ENCODE measurements around the gene CDRT15.
"Not testable (repeated sequence)": the region's sequence is repeated elsewhere in the genome, so short reads cannot be mapped to it uniquely, and the experiment has no call there.

Gene CDRT15

DNA sequence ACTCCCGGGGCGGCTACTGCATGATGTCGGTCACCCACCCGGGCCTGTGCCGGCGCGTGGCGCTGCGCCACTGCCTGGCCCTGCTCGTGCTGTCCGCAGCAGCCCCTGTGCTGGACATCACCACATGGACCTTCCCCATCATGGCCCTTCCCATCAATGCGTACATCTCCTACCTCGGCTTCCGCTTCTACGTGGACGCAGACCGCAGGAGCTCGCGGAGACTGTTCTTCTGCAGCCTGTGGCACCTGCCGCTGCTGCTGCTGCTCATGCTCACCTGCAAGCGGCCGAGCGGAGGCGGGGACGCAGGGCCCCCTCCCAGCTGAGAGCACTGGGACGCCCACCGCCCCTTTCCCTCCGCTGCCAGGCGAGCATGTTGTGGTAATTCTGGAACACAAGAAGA lies 29.8 kb downstream of the CDRT15 start:
- DNase-seq (ENCODE audit: low spot score), result no peak

DNA sequence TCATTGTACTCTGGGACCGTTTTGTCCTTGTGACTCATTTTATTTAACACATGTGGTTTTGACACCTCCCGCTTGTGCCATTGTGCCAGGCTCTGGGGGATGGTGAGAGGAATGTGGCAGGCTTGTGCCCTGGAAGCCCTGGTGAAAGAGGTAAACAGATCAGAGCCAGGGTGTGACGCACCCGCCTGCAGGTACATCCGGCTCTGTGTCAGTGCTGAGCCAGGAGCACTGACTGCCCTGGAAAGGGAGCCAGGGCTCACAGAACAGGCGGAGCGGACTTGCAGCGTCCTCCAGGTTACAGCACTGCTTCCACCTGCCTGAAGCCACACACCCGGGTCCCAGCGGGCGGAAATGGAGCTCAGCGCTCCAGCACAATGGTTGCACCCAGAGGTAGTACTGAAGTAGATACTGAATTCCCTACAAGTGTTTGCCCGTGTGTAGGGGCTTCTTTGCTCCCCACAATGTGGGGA lies 30.6 kb downstream of the CDRT15 start:
- no peak for DNase-seq (ENCODE audit: low spot score)

DNA sequence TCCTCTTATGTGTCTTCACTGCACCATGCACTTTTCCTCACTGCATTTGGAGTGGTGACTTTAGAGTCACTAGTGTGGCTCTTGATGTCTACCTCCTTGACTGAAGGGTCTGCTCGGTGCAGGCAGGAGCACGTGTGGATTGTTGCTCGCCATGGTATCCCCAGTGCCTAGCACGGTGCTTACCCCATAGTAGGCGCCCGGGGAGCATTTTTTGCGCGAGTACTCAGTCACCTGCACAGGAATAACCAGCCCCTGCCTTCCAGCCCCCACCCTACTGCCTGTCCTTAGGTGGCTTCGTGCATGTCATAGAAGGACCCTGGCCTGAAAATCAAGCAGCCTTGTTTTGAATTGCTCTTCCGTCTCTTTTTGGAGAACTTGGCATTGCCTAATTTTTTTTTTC lies 31.3 kb downstream of the CDRT15 start:
- no peak for DNase-seq (ENCODE audit: low spot score)

DNA sequence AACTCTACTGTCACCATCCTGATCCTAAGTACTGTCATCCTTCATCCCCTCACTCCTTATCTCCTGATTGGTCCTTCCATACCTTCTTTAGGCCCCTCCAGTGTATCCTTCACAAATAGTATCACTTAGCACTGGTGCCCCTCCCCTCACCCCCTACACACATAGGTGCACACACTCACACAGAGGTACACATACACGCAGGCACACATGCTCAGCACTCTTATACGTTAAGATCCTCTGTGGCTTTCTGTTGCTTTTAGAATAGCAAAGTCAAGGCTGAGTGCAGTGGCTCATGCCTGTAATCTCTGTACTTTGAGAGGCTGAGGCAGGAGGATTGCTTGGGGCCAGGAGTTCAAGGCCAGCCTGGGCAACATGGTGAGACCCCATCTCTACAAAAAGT lies 32.1 kb downstream of the CDRT15 start:
- DNase-seq (ENCODE audit: low spot score), result no peak

DNA sequence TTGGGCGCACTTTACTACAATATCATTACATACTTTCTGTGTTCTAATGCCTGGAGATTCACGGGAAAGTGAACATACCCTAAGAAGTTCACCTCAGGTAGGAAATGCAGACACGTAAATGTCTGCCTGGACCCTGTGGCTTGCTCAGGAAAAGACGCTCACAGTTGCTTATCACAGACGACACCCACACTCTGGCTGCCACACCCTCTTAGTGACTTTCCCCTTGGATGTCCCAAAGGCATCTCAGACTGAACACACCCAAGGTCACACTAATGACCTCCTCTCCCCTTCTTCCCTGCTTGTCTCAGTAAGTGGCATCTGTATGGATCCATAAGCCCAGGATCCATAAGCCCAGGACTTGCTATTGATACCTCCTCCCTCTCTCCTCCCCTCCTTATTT lies 32.6 kb downstream of the CDRT15 start:
- DNase-seq (ENCODE audit: low spot score), result no peak

DNA sequence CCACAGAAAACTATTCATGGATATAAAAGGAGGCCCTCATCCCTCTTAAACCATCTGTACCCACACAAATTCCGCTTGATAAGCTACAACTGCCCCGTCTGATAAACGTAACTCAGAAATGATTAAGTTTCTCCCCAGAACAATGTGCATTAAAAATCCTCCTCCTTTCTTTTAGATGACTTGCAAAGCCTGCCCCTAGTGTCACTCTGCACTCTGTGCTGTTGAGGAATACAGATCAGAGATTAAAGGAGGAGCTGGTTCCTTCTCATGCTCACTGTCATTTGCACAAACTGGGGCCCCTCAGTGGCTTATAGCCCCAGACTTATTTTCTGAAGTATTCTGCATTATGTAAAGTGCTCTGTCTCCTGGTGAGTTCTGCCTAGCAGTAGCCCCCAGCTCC lies 33.3 kb downstream of the CDRT15 start:
- DNase-seq (ENCODE audit: low spot score), result no peak

DNA sequence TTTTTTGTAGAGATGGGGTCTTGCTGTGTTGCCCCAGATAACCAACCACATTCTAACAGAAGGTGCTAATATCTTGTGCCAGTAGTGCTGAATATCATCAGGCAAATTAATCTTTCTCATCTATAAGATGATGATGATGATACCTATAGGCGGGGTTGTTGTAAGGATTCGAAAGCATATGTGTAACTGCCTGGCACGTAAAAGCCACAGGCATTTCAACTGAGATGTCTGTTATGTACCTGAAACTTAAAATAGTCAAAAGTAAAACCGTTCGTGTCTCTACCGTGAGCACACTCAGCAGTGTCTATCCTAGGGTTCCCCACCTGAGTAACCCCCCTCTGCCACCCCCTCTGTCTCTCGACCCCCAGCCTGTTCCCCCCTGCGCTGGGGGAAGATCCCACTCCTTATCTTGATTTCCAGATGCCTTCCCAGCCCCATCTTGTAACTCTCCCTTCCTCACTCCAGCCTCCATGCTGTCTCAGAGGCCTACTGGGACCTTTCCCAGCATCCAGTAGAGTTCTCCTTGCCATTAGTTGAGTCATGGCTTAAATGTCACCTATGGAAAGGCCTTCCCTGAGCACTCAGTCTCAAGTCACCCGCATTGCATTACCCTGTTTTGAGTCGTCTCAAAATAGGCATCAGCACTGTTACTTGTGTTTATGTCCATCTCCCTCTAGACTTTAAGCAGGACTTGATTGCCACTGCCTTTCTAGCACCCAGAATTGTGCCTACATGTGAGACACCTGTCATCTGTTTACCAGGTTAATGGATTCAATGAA lies 34.1 kb downstream of the CDRT15 start:
- DNase-seq (ENCODE audit: low spot score), result no peak

DNA sequence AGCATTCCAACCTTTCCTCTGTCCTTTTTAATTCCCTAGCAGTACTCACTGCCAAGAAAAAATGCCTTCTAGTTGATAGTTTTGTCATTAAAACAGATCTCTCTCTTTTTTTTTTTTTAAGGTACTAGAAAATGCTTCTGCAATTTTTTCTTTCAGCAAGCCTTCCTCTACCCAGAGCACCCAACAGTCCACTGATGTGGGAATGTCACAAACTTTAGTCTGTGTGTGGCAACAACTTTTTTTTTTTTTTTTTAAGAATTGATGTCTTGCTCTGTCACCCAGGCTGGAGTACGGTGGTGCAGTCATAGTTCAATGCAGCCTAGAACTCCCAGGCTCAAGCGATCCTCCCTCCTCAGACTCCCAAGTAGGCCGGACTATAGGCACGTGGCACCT lies 34.7 kb downstream of the CDRT15 start:
- DNase-seq (ENCODE audit: low spot score), result no peak

DNA sequence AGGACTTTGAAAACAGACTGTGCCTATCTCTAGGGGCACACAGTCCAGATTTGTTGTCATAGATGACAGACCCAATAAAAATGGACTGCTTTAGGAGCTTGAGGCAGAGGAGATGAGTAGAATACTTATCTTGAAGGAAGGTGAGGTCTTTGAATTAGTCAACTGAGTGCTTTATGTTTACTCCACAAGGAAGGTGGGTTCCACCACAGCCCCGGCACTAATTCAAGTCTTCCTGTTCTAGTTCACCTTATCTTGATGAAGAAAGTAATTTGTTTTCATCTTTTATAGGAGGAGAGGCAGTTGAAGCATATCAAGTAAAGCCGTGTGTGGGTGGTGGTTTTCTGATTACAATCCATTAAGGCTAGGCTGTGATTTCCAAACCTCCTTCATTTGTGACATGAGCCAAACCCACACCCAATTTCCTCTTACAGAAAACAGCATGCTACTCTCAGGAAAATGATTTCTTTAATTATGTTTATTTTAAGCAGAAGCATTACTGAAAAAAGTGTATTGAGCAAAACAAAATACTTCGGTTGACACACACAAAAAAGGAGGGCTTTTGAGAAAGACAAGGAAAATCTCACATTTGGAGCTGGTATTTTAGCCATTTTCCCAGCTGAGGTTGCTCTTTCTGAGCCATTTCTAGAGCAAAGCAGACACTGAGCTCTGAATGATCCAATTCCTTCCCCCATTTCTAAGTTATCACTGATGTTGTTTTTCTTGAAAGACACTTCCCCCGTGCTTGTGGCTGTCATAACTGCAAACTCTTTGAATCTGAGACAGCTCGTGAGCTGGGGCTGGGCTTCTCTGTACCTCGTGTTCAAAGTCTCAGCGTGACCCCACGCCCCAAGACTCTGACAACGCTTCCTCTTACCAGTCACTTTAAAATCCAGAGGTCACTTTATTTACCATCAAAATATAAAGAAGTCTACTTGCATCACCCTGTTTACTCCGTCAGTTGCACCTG lies 35.4 kb downstream of the CDRT15 start:
- DNase-seq (ENCODE audit: low spot score), result no peak

DNA sequence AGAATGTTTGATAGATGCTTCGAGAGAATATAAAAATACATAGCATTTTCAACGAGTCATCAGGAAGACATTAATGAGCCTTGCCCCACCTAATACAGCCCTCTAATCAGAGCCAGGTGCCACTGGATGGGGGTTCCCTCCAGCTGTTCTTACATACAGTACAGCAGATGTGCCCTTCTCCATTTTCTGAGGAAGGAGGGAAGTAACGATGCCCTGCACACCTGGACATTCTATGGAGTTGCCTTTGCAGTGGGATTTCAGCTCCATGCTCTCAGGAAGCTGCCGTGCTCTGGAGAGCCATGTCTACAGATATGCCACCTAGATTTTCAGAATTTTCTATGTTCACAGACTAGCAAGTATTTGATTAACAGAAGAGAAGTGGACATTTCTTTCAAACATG lies 36.3 kb downstream of the CDRT15 start:
- DNase-seq (ENCODE audit: low spot score), result no peak

DNA sequence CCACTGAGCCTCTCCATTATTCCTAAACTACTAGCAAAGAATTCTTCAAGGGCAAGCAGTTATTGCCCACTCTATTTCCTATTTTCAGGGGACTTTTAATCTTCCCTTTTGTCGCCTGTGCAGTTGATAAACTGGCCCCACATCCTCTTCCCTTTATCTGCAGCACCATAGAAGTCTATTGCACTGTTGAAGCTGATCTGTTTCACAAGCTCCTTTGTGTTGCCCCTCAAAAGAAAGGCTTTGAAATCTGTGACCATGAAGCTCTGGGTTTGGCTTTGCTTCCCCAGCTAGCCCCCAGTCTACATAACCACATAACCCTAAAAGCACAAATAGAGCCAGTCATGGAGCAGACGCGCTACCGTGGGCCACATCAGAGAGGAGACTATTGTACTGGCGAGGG lies 37.1 kb downstream of the CDRT15 start:
- no peak for DNase-seq (ENCODE audit: low spot score)

DNA sequence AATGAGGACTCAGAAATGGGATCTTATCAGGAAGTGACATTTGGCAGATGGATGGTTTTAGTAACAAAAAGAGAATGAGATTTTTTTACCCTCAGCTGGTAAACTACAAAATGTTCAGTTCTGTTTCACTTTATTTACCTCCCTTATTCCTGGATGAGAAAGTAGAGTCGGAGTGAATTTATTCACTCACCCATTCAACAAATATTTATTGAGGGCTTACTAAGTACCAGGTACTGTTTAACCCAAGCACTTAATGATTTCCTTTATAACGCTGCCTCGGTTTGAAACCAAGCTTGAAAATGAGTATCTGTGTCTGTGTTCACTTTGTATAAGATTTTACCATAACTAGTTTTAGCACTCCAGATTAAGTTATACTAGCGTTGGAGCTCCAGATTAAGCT lies 38.1 kb downstream of the CDRT15 start:
- DNase-seq (ENCODE audit: low spot score), result no peak

DNA sequence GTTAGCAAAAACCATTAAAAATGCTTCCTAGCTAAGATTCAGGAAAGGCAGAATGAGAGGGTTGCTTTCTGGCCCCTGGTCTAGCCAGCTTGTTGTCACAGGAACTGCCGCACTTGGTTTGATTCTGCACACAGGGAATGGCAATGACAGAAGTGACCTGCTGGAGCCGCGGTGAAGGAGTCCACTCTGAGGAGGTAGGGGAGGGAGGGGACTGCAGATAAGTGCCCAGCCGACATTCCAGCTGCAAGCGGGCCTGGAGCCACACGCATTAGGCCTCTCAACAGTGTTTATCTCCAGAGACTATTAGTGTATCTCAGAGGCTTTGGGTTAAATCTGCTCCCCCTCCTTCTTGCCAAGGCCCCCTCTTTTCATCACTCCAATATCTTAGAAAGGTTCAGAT lies 38.6 kb downstream of the CDRT15 start:
- DNase-seq (ENCODE audit: low spot score), result no peak

DNA sequence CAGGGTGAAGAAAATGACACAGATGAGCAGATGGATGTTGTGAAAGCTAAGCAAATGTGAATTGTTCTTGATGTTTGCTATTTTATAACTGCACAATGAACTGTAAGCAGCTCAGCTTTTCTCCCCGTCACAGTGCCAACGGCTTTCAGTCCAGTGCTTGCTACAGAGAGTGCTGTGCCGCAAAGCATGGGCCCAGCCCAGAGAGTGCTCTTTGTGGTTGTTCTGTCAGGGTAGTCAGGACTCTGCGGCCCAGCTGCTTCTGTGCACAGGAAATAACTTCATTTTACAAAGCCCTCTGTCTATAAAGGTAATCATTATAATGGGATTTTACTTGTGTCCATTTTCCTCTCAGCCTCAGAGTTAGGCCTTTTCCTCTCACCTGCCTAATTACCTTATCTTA lies 39.1 kb downstream of the CDRT15 start:
- DNase-seq (ENCODE audit: low spot score), result no peak

DNA sequence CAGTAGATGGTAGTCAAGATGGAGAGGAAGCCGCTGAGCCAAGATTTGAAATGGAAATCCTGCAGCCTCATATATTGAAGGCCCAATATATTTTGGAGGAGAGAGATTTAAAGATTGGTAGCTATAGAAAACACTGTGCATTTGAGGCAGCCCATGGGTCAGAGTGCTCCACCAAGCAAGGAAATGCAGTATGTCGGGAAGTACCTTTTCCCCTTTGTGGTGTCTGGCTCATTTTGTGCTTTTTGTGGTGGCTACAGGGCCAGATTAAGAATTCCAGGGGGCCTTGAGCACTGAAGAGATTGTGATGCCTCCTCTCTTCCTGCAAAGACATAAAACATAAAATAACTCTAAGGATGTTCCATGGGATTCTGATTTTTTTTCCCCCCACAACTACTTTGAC lies 39.6 kb downstream of the CDRT15 start:
- no peak for DNase-seq (ENCODE audit: low spot score)

DNA sequence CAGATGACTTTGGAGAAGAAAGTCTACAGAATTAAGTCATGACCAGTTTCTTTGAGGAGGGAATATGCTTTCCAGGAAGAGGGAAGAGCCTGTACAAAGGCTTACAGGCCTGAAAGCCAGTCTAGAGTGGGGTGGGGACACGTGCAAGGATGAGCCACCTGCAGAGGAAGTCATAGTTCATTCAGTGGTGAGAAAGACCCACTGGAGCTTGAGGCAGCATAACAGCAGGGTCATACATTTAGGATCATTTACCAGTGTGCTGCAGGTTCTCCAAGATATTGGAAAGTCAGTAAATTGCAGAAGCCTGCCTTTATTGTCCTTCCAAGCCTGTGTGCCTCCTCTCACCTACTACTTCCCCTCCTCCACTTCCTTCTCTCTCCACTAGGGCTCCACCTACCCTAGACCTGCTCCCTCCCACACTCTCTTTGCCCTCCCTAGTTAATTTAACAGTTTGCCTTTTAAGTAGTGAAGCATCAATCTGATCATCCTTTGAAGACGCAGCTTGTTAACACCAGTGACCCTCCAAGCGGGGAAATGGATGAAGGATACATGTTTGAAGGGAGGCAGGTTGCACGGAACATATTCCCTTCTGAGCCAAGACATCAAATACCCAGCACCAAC lies 40.2 kb downstream of the CDRT15 start:
- no peak for DNase-seq (ENCODE audit: low spot score)

DNA sequence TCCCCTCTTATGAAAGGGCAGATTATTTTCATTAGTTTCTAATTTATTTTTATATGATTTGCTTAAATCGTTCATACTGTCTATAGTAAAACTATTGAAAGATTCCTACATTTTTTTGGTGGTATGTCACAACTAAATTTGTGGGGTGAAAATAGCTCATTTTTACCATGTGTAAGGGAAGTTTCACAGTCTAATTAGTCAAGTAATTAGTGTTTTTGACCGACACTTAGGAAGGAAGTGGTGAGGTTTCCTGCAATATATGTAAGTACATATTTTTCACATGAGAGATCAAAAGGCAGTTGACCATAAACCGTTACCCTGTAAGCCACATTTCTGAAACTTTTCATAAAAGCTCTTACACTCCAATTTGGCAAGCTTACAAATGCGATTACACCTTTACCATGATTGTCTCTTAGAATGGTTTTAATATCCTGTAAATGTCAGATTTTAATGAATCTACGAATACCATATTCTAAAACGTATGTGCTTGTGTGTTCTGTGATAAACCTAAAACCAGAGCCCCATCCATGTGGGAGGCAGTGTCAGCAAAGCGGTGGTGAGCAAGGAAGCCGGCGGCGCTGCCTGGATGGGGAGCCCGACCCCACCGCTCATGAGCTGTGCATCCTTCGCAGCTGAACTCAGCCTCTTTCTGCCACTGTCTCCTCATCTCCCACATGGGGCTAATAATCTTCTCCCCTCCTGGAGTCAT lies 43.9 kb downstream of the CDRT15 start:
- not testable (repeated sequence) for DNase-seq (ENCODE audit: low spot score)

DNA sequence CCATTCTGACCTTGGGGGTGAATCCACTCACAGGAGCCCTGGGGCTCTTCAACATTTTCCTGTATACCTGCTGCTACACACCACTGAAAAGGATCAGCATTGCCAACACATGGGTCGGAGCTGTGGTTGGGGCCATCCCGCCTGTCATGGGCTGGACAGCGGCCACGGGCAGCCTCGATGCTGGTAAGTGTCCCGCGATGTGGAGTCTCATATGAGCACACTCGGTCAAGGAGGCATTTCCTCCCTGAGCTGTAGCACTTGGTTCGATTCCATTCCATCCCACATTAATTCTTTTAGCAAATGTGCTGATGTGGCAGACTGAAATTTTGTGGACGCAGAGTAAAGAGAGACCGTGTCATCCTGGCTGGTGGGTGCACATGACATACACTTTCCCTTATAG lies 44.6 kb downstream of the CDRT15 start:
- not testable (repeated sequence) for DNase-seq (ENCODE audit: low spot score)

DNA sequence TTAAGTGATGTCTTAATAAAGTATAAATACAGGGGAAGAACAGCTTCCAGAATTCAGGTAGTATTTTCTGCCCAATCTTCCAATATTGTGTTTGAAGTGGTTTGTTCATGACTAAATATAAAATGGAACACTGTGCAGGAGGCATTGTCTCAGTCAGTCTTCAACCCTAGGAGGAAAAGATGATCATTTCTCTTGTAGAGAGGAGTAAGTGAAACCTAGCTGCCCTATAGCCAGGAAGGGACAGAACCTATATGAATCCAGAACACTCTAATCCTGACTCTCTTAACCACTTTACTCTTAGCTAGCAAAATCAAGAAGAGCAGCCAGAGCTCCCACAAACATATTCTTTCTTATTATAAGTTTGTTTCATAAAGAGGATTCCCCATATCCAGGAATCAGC lies 45.2 kb downstream of the CDRT15 start:
- DNase-seq (ENCODE audit: low spot score), result not testable (repeated sequence)

DNA sequence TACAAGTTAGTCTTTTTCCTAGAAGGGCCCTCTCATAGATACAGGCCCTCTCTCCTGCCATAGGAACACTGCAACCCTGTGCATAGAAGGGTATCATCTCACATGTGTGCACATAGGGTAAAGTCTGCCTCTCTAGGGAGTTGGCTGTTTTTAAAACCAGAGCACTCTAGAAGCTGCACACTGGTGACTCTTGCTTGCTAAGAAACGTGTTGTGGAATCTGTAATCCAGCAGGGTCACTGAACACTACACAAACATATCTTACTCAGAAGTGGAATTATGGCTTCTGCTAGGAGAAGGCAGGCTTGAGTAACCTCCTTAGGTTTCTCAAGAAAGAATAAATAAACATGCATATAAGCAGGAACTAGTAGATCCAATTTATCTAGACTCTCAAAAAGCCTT lies 45.9 kb downstream of the CDRT15 start:
- not testable (repeated sequence) for DNase-seq (ENCODE audit: low spot score)

DNA sequence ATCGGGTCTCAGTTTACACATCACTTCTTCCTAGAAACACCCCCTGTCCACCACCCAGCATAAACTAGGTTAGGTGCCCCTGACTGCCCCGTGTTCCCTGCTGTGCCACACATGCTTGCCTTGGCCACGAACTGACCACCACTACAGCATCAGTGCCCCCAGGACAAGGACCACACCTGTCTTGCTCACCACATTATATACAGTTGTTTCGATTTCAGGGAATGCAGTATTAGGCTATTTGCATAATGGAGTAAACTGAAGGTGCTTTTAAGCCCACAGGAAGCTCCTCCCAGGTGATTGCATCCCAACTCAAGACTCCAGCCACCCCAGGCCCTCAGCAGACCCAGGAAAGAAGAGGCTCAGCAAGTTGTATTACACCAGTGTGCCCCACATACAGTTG lies 50.2 kb downstream of the CDRT15 start:
- not testable (repeated sequence) for DNase-seq (ENCODE audit: low spot score)
